WTC11 (cell line): ENCODE data around the gene MUC3A. TPM values are rescaled to one million over a fixed set of nuclear protein-coding genes. Genes with fewer than 3 reads are reported as not detected.
A peak's percentile ranks its signal among the peaks of the same experiment; 100 is the strongest.
"Not testable (repeated sequence)": the region's sequence is repeated elsewhere in the genome, so short reads cannot be mapped to it uniquely, and the experiment has no call there.

ENCODE experiments used
- ATAC-seq: fragments of 200-7000 bp; cut with Tn5 transposase; 2 replicates; pipeline ENCODE4 v1.10.0; 2021; ENCODE audit warnings: mild to moderate bottlenecking, moderate library complexity
- CTCF ChIA-PET: fragments of 300-600 bp; sonication (Branson Sonifier 250); formaldehyde crosslinking; loops from one replicate; lab custom pipeline; 2021; ENCODE audit warnings: antibody characterized with exemption; lab: Charles Lee
- POLR2A ChIA-PET: fragments of 350-600 bp; sonication (Branson Sonifier 250); formaldehyde crosslinking; loops from one replicate; lab custom pipeline; 2021; ENCODE audit warnings: antibody characterized with exemption; lab: Charles Lee
- DNase-seq: peaks from one replicate; pipeline ENCODE4 v3.0.0; 2021; ENCODE audit warnings: low spot score
- H3K27ac Mint-ChIP-seq: 2 replicates; pipeline ENCODE4 v1.8.0; 2021; ENCODE audit warnings: mixed read lengths
- H3K27me3 Mint-ChIP-seq: 2 replicates; pipeline ENCODE4 v1.8.0; 2021; ENCODE audit warnings: low read depth, mild to moderate bottlenecking, moderate library complexity, mixed read lengths
- H3K36me3 Mint-ChIP-seq: 2 replicates; pipeline ENCODE4 v1.8.0; 2021; ENCODE audit warnings: mixed read lengths
- H3K4me1 Mint-ChIP-seq: 2 replicates; pipeline ENCODE4 v1.8.0; 2022; ENCODE audit warnings: mixed read lengths
- H3K4me3 Mint-ChIP-seq: 2 replicates; pipeline ENCODE4 v1.8.0; 2021; ENCODE audit warnings: mild to moderate bottlenecking, moderate library complexity, mixed read lengths
- H3K9me3 Mint-ChIP-seq: 2 replicates; pipeline ENCODE4 v1.8.0; 2021; ENCODE audit warnings: mixed read lengths
- ATF1 ChIP-seq: sonication (generic); formaldehyde crosslinking; IDR thresholded peaks from 2 replicates; pipeline ENCODE4 v1.8.1; 2023; ENCODE audit warnings: mild to moderate bottlenecking, moderate library complexity, missing genetic modification reagents
- ATF6 ChIP-seq: sonication (generic); formaldehyde crosslinking; IDR thresholded peaks from 2 replicates; pipeline ENCODE4 v1.8.1; 2023; ENCODE audit warnings: mild to moderate bottlenecking, missing genetic modification reagents
- ETV6 ChIP-seq: sonication (generic); formaldehyde crosslinking; IDR thresholded peaks from 2 replicates; pipeline ENCODE4 v1.8.1; 2022; ENCODE audit warnings: mild to moderate bottlenecking, missing genetic modification reagents
- IRF2 ChIP-seq: sonication (generic); formaldehyde crosslinking; IDR thresholded peaks from 2 replicates; pipeline ENCODE4 v1.8.0; 2022; ENCODE audit warnings: low read depth, missing genetic modification reagents, borderline replicate concordance
- MXD4 ChIP-seq: fragments of 250-450 bp; sonication (Bioruptor Pico); IDR thresholded peaks from 2 replicates; pipeline ENCODE4 v1.8.0; 2021; ENCODE audit warnings: mild to moderate bottlenecking, moderate library complexity, borderline replicate concordance
- NFE2L1 ChIP-seq: sonication (generic); formaldehyde crosslinking; IDR thresholded peaks from 2 replicates; pipeline ENCODE4 v1.8.1; 2023; ENCODE audit warnings: missing genetic modification reagents
- NR1H2 ChIP-seq: sonication (generic); formaldehyde crosslinking; IDR thresholded peaks from 2 replicates; pipeline ENCODE4 v1.9.0; 2021; ENCODE audit warnings: mild to moderate bottlenecking, moderate library complexity, missing genetic modification reagents
- RELA ChIP-seq: sonication (generic); formaldehyde crosslinking; IDR thresholded peaks from 2 replicates; pipeline ENCODE4 v1.8.1; 2022; ENCODE audit warnings: missing genetic modification reagents, mild to moderate bottlenecking, borderline replicate concordance
- SP1 ChIP-seq: sonication (generic); formaldehyde crosslinking; conservative IDR thresholded peaks from 2 replicates; pipeline ENCODE4 v1.8.1; 2022; ENCODE audit warnings: missing genetic modification reagents
- ZNF138 ChIP-seq: sonication (generic); formaldehyde crosslinking; conservative IDR thresholded peaks from 2 replicates; pipeline ENCODE4 v1.8.1; 2022; ENCODE audit warnings: mild to moderate bottlenecking, moderate library complexity, missing genetic modification reagents
- ZNF219 ChIP-seq: sonication (generic); formaldehyde crosslinking; IDR thresholded peaks from 2 replicates; pipeline ENCODE4 v1.8.0; 2023; ENCODE audit warnings: missing genetic modification reagents, mild to moderate bottlenecking, borderline replicate concordance
- ZNF232 ChIP-seq: sonication (generic); formaldehyde crosslinking; IDR thresholded peaks from 2 replicates; pipeline ENCODE4 v1.8.0; 2022; ENCODE audit warnings: mild to moderate bottlenecking, missing genetic modification reagents
- ZNF423 ChIP-seq: fragments of 250-450 bp; sonication (Bioruptor Pico); IDR thresholded peaks from 2 replicates; pipeline ENCODE4 v2.1.2; 2022; ENCODE audit warnings: mild to moderate bottlenecking, moderate library complexity
- ZNF671 ChIP-seq: fragments of 250-450 bp; sonication (Bioruptor Pico); IDR thresholded peaks from 2 replicates; pipeline ENCODE4 v1.8.0; 2021; ENCODE audit warnings: mild to moderate bottlenecking
- total RNA-seq: library from RNA; stranded (reverse); gene quantifications from 3 replicates; pipeline ENCODE4 v1.2.3, GENCODE V29; 2021

The MUC3A gene
- total RNA-seq, 1 experiment from 2014 or later, result 50.6 TPM

- DNase-seq, ATAC-seq, POLR2A ChIA-PET, H3K36me3 Mint-ChIP-seq, CTCF ChIA-PET, H3K27me3 Mint-ChIP-seq: not testable (repeated sequence)
- H3K9me3 Mint-ChIP-seq, result peaks cover 13% of the 10 kb centered on the region
- H3K4me1 Mint-ChIP-seq, result peaks cover 25% of the 10 kb centered on the region
- peak overlapping the region; percentile 13; the same call in 1 of the 2 replicates for H3K27ac Mint-ChIP-seq
- H3K4me3 Mint-ChIP-seq, result peak overlapping the region; percentile 12
These were observed 25.7 kb upstream of the MUC3A start for GRCh38 chr7:100923616-100924015.

GRCh38 chr7:100929808-100930174 lies 19.5 kb upstream of the MUC3A start:
- peaks cover 22% of the 10 kb centered on the region for H3K4me1 Mint-ChIP-seq
- H3K27me3 Mint-ChIP-seq, result no peaks in the 10 kb centered on the region; the same call in none of the 2 replicates
- ChIA-PET CTCF (no interaction called here), POLR2A (no interaction called here)
- H3K4me3 Mint-ChIP-seq, result peak overlapping the region; percentile 17; the same call in 1 of the 2 replicates
- TF ChIP-seq ZNF219 (CRISPR knock-in tag) (no peak), ETV6 (no peak), IRF2 (CRISPR knock-in tag) (no peak), ZNF423 (no peak), RELA (CRISPR knock-in tag) (no peak), MXD4 (no peak), ZNF671 (CRISPR knock-in tag) (no peak), ATF6 (no peak), ZNF138 (CRISPR knock-in tag) (no peak), ZNF232 (CRISPR knock-in tag) (no peak), NR1H2 (CRISPR knock-in tag) (no peak), NFE2L1 (CRISPR knock-in tag) (no peak)
- H3K9me3 Mint-ChIP-seq, result peaks cover 16% of the 10 kb centered on the region
- peaks cover 26% of the 10 kb centered on the region for H3K36me3 Mint-ChIP-seq
- no peak for ATAC-seq
- no peak for DNase-seq
- H3K27ac Mint-ChIP-seq, result peak overlapping the region; percentile 97

- CTCF ChIA-PET, result interaction anchor here (0.8 to 1.0 kb wide), 2 partner anchors 17 to 32 kb away, joined by 3 read pairs; no protein-coding TSS in a partner anchor
- Mint-ChIP-seq H3K4me3 (no peak overlapping the region), H3K36me3 (peaks cover 40% of the 10 kb centered on the region), H3K9me3 (peaks cover 31% of the 10 kb centered on the region), H3K27ac (no peak overlapping the region), H3K4me1 (peaks cover 22% of the 10 kb centered on the region), H3K27me3 (no peaks in the 10 kb centered on the region; the same call in none of the 2 replicates)
- DNase-seq, result peak; percentile 54
- POLR2A ChIA-PET, result no interaction called here
- TF ChIP-seq SP1 (CRISPR knock-in tag), result 0 out of 2 replicates have a peak, but pooled peaks have one; percentile 26
- TF ChIP-seq ATF1 (CRISPR knock-in tag), result no peak
- ATAC-seq, result peak; percentile 85
These were observed 15.6 kb upstream of the MUC3A start for GRCh38 chr7:100933734-100934133.

GRCh38 chr7:100935381-100935780 lies 14.0 kb upstream of the MUC3A start:
- peaks cover 38% of the 10 kb centered on the region for H3K9me3 Mint-ChIP-seq
- H3K27ac Mint-ChIP-seq, DNase-seq, H3K4me3 Mint-ChIP-seq, POLR2A ChIA-PET, ATAC-seq, H3K4me1 Mint-ChIP-seq, H3K27me3 Mint-ChIP-seq: not testable (repeated sequence)
- CTCF ChIA-PET, result interaction anchor here (0.6 kb wide), 1 partner anchor 142 kb away, joined by 3 read pairs; no protein-coding TSS in a partner anchor
- peaks cover 51% of the 10 kb centered on the region for H3K36me3 Mint-ChIP-seq

GRCh38 chr7:100936167-100936566 lies 13.2 kb upstream of the MUC3A start:
- H3K4me3 Mint-ChIP-seq, CTCF ChIA-PET, H3K4me1 Mint-ChIP-seq, DNase-seq, H3K27me3 Mint-ChIP-seq, POLR2A ChIA-PET, ATAC-seq, H3K27ac Mint-ChIP-seq: not testable (repeated sequence)
- Mint-ChIP-seq H3K36me3 (peaks cover 48% of the 10 kb centered on the region), H3K9me3 (peaks cover 35% of the 10 kb centered on the region)
